Measurements from ENCODE around the gene ATP2A3. TPM values are rescaled to one million over a fixed set of nuclear protein-coding genes. Genes with fewer than 3 reads are reported as not detected.

ATP2A3 gene
- total RNA-seq, 1 experiment from 2014 or later = 3.3 TPM

- Histone ChIP-seq H3K9me2 (replicated peaks; ENCODE audit: low read length) (no peaks in the 10 kb centered on the region), H3K9me3 (ENCODE audit: low read length) (no peaks in the 10 kb centered on the region), H3F3A (ENCODE audit: low read length, unreplicated experiment) (no peaks in the 10 kb centered on the region), H3K27ac (ENCODE audit: low read length) (no peak overlapping the region), H2AFZ (ENCODE audit: low read length) (no peak overlapping the region), H3K4me1 (ENCODE audit: insufficient read depth, low read length) (no peaks in the 10 kb centered on the region), H3K36me3 (ENCODE audit: low read depth, low read length) (no peaks in the 10 kb centered on the region), H3K27me3 (ENCODE audit: low read length) (no peaks in the 10 kb centered on the region), H3K79me2 (ENCODE audit: low read length) (no peaks in the 10 kb centered on the region), H3K4me3 (ENCODE audit: low read length) (no peak overlapping the region), H3K9ac (ENCODE audit: low read length) (no peak overlapping the region), H3K4me2 (ENCODE audit: low read length) (no peak overlapping the region), H4K20me1 (ENCODE audit: low read length) (no peaks in the 10 kb centered on the region)
- CTCF ChIA-PET = no interaction called here
- no peak for DNase-seq
- intact Hi-C loops (cut with micrococcal nuclease) = no loop called here
- BruUV-seq (replicated peaks) = no TSS peak
- POLR2A ChIA-PET (ENCODE audit: unreplicated experiment) = no interaction called here
- no peak for ATAC-seq
- TF ChIP-seq EZH2 (IDR thresholded peaks at IDR 0.05; ENCODE audit: low read length, unreplicated experiment) (no peak), EZH2phosphoT487 (IDR thresholded peaks at IDR 0.05; ENCODE audit: borderline replicate concordance, low read length) (no peak), CTCF (conservative IDR thresholded peaks at IDR 0.05; ENCODE audit: low read depth, low read length) (no peak)
These were observed 8.1 kb upstream of the ATP2A3 start for GRCh38 chr17:3972281-3972731.

- POLR2A ChIA-PET (ENCODE audit: unreplicated experiment) = no interaction called here
- Histone ChIP-seq H4K20me1 (ENCODE audit: low read length) (no peaks in the 10 kb centered on the region), H3K9ac (ENCODE audit: low read length) (no peak overlapping the region), H2AFZ (ENCODE audit: low read length) (no peak overlapping the region), H3K27ac (ENCODE audit: low read length) (no peak overlapping the region), H3K4me1 (ENCODE audit: insufficient read depth, low read length) (no peaks in the 10 kb centered on the region), H3K9me2 (replicated peaks; ENCODE audit: low read length) (no peaks in the 10 kb centered on the region), H3K79me2 (ENCODE audit: low read length) (no peaks in the 10 kb centered on the region), H3K36me3 (ENCODE audit: low read depth, low read length) (no peaks in the 10 kb centered on the region), H3K27me3 (ENCODE audit: low read length) (no peaks in the 10 kb centered on the region), H3K4me2 (ENCODE audit: low read length) (no peak overlapping the region), H3F3A (ENCODE audit: low read length, unreplicated experiment) (no peaks in the 10 kb centered on the region), H3K9me3 (ENCODE audit: low read length) (no peaks in the 10 kb centered on the region), H3K4me3 (ENCODE audit: low read length) (no peak overlapping the region)
- CTCF ChIA-PET = no interaction called here
- no peak for TF ChIP-seq EZH2phosphoT487 (IDR thresholded peaks at IDR 0.05; ENCODE audit: borderline replicate concordance, low read length)
- TF ChIP-seq EZH2 (IDR thresholded peaks at IDR 0.05; ENCODE audit: low read length, unreplicated experiment) = no peak
- TF ChIP-seq CTCF (conservative IDR thresholded peaks at IDR 0.05; ENCODE audit: low read depth, low read length) = no peak
- intact Hi-C loops (cut with micrococcal nuclease) = no loop called here
- no peak for DNase-seq
- no TSS peak for BruUV-seq (replicated peaks)
- ATAC-seq = no peak
These were observed 6.4 kb upstream of the ATP2A3 start for GRCh38 chr17:3970668-3971067.

- Histone ChIP-seq H3F3A (ENCODE audit: low read length, unreplicated experiment) (no peaks in the 10 kb centered on the region), H3K9me2 (replicated peaks; ENCODE audit: low read length) (no peaks in the 10 kb centered on the region), H3K79me2 (ENCODE audit: low read length) (no peaks in the 10 kb centered on the region), H3K27ac (ENCODE audit: low read length) (no peak overlapping the region), H2AFZ (ENCODE audit: low read length) (no peak overlapping the region), H3K9ac (ENCODE audit: low read length) (no peak overlapping the region), H3K4me2 (ENCODE audit: low read length) (no peak overlapping the region), H4K20me1 (ENCODE audit: low read length) (no peaks in the 10 kb centered on the region), H3K4me3 (ENCODE audit: low read length) (no peak overlapping the region), H3K9me3 (ENCODE audit: low read length) (no peaks in the 10 kb centered on the region), H3K4me1 (ENCODE audit: insufficient read depth, low read length) (no peaks in the 10 kb centered on the region), H3K36me3 (ENCODE audit: low read depth, low read length) (no peaks in the 10 kb centered on the region), H3K27me3 (ENCODE audit: low read length) (no peaks in the 10 kb centered on the region)
- ChIA-PET CTCF (no interaction called here), POLR2A (ENCODE audit: unreplicated experiment) (no interaction called here)
- DNase-seq (no peak), ATAC-seq (no peak)
- no TSS peak for BruUV-seq (replicated peaks)
- no peak for TF ChIP-seq EZH2 (IDR thresholded peaks at IDR 0.05; ENCODE audit: low read length, unreplicated experiment)
- TF ChIP-seq EZH2phosphoT487 (IDR thresholded peaks at IDR 0.05; ENCODE audit: borderline replicate concordance, low read length) = no peak
- intact Hi-C loops (cut with micrococcal nuclease) = no loop called here
These were observed 5.7 kb upstream of the ATP2A3 start for GRCh38 chr17:3969963-3970362.
